RPMI8226 (cell line): ENCODE results near the gene HMOX2.

Experiments used
- DNase-seq: peaks from one replicate; pipeline ENCODE4 v3.0.0-alpha.2; 2015

The HMOX2 gene

GRCh38 chr16:4525634-4526277, 49.6 kb downstream of the HMOX2 start:
- DNase-seq = no peak

DNA sequence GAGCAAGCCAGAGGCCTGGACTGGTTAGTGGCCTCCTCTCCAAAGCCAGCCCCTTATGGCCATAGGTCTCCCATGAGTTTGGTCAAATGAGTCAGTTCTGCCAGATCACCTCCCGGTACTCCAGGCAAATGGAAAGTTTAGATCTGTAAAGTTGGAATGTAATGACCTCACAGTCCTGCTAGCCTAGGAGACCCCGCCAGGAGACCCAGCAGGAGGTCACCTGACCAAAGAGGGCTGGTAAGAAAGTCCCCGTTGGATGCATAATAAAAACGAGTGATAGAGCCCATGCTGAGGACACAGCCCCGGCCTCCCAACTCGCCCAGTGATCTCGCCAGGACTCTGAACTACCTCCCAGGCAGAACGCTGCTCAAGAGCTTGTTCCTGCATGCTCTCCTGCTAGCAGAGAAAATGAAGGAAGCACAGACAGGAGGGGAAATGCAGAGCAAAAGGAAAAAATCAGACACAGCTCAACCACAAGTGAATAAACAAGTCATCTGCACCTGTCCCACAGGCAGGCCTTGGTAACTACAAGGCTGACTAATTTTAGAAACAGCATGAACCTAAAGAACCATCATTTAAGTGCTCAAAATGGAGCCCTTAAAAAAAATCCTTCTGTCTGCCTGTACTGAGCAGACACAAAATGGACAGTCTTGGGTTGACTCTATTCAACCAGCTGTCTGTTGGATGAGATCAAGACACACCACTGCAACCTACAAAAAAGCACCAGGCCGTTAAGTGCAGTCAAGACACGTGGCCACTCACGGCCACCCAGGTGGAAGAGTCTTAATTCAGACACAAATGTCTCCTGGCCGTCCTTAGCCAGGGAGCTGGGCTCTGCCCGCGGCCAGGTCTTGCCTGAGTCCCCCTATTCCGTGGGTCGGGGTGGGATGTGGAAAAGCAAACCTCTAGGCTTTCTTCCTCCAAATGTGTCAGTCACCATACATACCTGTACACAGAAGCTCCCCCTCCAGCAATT, 53.2 kb downstream of the HMOX2 start:
- DNase-seq = peak; percentile 78

- no peak for DNase-seq
Observed at GRCh38 chr16:4531811-4532210, 55.6 kb downstream of the HMOX2 start.

- DNase-seq = no peak
Observed at GRCh38 chr16:4532238-4532637, 56.0 kb downstream of the HMOX2 start.

DNA sequence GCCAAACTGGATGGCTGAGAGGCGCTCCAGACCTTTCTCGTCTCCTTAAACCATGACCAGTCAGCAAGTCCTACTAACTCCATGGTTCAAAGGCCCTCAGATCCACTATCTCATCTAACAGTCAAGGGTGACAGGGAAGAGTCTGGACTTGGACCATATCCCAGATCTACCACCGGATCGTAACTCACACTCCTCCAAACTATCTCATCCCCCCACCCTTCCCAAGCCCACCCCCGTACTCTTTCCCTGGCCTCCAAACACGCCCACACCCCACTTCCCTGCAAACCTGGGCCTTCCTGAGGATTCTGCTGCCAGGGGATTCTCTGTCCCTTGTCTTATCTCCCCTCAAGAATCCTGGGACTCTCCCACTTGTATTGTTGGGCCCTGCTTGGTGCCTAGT, 57.3 kb downstream of the HMOX2 start:
- no peak for DNase-seq

- no peak for DNase-seq
Observed at GRCh38 chr16:4534151-4534790, 58.1 kb downstream of the HMOX2 start.

DNA sequence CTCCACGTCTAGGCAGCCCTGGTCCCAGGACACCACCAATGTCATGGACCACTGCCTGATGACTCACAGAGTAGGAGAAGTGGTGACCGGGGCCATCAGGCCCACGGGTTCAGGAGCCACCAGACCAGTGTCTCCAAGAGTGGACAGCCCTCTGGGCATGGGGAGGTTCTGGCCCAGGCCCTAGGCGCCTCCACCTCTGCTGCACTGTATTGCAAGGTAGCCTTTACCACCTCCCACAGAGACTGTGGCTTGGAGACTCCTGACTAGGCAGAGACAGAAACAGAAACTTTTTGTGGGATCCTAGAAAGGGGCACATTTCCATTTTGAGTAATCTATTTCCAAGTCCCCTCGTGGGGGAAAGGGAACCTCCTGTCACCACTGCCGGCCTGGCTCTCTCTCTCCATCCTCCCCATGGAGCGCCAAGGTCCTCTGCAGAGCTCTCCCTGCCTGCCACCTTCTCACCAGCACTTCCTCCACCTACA, 59.5 kb downstream of the HMOX2 start:
- DNase-seq = no peak

- no peak for DNase-seq
Observed at GRCh38 chr16:4536391-4537106, 60.4 kb downstream of the HMOX2 start.

GRCh38 chr16:4537376-4538343, 61.5 kb downstream of the HMOX2 start:
- DNase-seq = peak; percentile 47

GRCh38 chr16:4538350-4539235, 62.4 kb downstream of the HMOX2 start, which contains the start of gene CDIP1:
TSS of gene CDIP1 (minus strand) at chr16:4538773. CDS start at chr16:4514130, 24,643 bp downstream.
- peak; percentile 99 for DNase-seq

GRCh38 chr16:4539716-4540284, 63.6 kb downstream of the HMOX2 start:
- DNase-seq = no peak

DNA sequence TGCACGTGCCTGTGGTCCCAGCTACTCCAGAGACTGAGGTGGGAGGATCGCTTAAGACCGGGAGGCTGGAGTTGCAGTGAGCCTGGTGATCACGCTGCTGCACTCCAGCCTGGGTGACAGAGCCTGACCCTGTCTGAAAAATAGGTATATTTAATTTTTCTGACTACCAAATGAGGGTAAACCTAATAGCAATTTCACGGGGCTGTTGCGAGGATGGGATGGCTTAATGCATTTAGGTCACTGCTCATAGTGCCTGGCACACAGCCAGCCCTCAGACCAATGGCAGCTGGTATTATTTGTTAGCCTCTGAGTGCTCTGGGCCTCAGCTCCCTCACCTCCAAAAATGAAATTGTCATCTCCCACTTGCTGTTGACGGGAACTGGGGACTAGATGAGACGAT, 68.3 kb downstream of the HMOX2 start:
- peak; percentile 42 for DNase-seq

GRCh38 chr16:4548124-4548523, 71.9 kb downstream of the HMOX2 start:
- DNase-seq = peak; percentile 79

DNA sequence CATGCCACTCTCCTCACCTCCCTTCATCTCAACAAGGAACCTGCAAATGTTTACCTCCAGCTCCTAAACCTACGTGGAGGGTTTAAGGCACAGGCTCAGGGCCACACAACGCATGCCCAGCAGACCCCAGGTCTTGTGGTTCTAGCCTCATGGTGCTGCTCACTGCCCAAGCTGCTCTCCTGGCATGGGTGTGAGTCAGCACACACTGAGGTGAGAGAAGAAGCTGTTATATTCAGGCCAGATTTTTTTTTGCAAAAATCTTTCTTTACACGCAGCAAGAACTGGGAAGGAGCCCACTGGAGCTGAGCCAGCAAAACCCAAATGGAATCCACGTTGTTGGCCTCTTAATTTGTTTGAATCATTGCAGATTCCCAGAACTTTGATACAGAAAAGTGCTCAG, 74.4 kb downstream of the HMOX2 start:
- DNase-seq = no peak

- DNase-seq = no peak
Observed at GRCh38 chr16:4552541-4552940, 76.3 kb downstream of the HMOX2 start.

DNA sequence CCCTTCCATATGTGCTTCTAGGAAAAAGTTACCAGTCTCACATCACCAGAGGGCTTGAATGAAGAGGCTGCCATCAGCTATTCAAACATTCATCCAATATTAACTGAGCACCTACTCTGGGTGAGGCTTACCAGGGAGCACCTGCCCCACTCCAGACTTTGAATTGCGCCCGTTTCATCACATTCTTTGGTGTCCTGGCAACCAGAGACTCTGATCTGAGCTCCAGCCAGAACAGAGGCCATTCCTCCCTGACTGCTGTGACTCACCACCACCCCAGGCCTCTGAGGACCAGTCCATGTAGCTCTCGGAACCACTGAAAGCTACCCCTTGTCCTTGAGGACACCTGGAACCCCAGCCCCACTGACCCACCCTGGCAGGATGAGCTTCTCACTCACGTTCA, 79.9 kb downstream of the HMOX2 start, which contains the start of gene C16orf96:
TSS of gene C16orf96 (plus strand) at position 229 of the 400 bp plus-strand sequence. CDS start at position 379, 150 bp downstream.
- no peak for DNase-seq

DNA sequence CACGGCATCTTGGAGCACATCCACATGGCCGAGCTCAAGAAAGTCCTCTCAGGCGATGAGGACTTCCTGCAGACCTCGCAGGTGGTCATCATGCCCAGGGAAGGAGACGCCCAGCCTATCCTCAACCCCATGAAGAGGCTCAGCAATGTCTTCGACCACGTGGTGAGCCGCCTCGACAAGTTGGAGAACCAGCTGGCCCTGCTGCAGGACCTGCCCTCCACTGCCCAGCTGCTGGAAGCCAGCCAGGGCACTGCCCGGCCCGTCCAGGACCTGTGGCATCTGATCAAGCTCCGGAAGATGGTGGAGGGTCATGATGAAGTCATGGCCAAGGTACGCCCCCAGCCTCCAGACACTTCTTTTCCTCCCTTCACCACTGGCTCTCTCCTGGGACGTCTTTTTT, 80.4 kb downstream of the HMOX2 start:
- DNase-seq = no peak

GRCh38 chr16:4557973-4558372, 81.8 kb downstream of the HMOX2 start:
- DNase-seq = no peak
